HG03457 (cell line): ENCODE measurements around the gene PTTG1IP2.
A peak's percentile ranks its signal among the peaks of the same experiment; 100 is the strongest.

ENCODE experiments used
- ATAC-seq: cut with Tn5 transposase; IDR thresholded peaks from one replicate; pipeline ENCODE4 v1.9.1; 2021; ENCODE audit warnings: moderate number of reproducible peaks; ENCODE audit not compliant: unreplicated experiment

The PTTG1IP2 gene

GRCh38 chr7:90474284-90475210 lies 5.1 kb downstream of the PTTG1IP2 start:
- no peak for ATAC-seq

DNA sequence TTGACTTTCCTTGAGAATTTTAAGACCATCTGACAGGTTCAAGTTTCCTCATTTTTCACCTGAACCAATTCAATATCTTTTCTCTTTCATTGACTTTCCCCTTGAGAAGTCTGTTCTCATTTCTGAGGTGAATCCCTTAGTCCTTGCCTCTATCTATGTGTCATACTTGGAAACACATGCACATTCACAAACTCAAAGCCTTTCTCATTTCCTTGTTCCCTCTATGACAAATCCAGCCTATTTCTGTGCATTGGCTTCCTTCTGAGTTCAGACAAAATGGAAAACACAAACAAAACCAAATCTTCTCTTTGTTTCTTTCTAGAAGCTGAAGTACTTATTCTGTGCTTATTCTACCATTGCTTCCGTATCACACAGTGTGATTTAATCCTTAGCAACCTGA lies 13.8 kb downstream of the PTTG1IP2 start:
- no peak for ATAC-seq

- no peak for ATAC-seq
Measured at GRCh38 chr7:90484706-90485105, 15.3 kb downstream of the PTTG1IP2 start.

DNA sequence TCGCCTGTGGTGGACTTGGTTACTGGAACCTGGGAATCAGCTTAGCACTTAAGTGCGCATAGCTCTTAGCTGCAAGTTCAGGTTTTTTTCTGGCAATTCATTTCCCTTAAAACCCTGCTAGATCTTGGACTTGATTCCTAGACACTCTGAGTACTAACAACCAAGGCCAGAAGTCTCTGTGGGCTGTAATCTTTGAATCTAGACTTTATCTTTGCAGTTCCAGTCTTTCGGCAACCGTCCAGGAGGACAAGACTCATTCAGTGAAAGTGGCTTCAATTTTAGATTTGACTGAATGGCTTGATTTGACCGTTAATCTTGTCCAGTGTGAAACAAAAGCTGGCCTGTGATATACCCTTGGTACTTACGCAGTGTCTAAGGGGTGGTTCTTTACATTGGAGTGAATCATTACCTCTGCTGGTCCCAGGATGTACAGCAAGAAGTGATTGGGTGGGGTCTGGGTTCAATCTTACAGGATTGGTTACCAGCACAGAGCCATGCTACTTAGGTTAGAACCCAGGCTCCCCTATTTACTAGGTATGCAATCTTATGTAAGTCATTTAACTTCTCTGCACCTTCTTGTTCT lies 16.4 kb downstream of the PTTG1IP2 start:
- no peak for ATAC-seq

GRCh38 chr7:90487808-90488207 lies 18.4 kb downstream of the PTTG1IP2 start:
- ATAC-seq, result no peak

- ATAC-seq, result no peak
Measured at GRCh38 chr7:90488220-90488619, 18.8 kb downstream of the PTTG1IP2 start.

GRCh38 chr7:90492250-90492649 lies 22.8 kb downstream of the PTTG1IP2 start:
- no peak for ATAC-seq

- no peak for ATAC-seq
Measured at GRCh38 chr7:90495241-90495640, 25.8 kb downstream of the PTTG1IP2 start.

DNA sequence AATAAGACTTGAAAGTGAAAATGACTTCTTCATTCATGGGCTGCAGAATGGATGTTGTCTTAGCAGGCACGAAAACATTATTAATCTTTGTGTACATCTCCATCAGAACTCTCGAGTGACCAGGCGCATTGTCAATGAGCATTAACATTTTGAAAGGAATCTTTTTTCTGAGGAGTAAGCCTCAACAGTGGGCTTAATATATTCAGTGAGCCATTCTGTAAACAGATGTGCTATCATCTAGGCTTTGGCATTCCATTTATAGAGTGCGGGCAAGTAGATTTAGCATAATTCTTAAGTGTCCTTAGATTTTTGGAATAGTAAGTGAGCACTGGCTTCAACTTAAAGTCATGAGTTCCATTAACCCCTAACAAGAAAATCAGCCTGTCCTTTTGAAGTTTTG lies 33.1 kb downstream of the PTTG1IP2 start:
- no peak for ATAC-seq

DNA sequence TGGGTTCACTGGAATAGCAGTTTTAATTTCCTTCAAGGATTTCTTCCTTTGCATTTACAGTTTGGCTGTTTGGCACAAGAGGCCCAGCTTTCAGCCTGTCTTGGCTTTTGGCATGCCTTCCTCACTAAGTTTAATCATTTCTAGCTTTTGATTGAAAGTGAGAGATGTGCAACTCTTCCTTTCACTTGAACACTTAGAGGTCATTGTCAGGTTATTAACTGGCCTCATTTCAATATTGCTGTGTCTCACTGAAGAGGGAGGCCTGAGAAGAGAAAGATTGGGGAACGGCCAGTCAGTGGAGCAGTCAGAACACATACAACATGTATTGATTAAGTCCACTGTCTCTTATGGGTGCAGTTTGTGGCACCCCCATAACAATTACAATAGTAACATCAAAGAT lies 33.9 kb downstream of the PTTG1IP2 start:
- ATAC-seq, result no peak

DNA sequence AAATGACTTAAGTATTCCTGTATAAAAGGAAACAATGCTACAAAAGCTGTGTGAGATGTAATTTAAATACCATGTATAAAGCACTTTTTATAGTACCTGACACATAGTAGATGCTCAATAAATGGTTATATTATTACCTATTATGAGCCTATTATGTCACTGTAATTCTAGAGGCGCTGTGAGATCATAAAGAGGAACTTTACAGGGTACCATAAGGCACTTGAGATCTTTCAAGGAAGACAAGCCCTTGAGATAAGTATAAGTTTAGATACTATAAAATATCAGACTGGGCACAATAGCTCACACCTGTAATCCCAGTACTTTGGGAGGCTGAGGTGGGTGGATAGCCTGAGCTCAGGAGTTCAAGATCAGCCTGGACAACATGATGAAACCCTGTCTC lies 38.3 kb downstream of the PTTG1IP2 start:
- no peak for ATAC-seq

- no peak for ATAC-seq
Measured at GRCh38 chr7:90511776-90512175, 42.3 kb downstream of the PTTG1IP2 start.

DNA sequence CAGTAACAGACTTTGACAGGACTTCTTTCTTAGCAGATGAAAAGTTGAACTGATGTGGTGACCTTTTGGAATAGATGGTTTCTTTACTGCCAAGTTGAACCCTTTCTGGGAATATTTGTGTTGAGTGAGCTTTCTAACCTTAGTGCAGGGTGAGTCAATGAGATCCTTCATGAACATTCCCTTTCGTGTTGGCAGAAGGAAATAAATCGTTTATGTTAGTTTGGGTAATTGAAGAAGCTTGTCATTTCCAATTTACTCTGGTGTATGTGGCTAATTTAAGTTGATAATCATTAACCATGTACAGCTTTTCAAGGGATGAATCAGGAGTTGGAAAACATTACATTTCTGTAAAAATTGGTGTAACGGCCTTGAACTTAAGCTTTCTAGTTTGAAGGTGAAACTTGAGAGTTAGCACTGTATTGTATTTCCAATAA lies 43.4 kb downstream of the PTTG1IP2 start:
- no peak for ATAC-seq

GRCh38 chr7:90516257-90516656 lies 46.8 kb downstream of the PTTG1IP2 start:
- no peak for ATAC-seq

GRCh38 chr7:90518630-90519029 lies 49.2 kb downstream of the PTTG1IP2 start:
- ATAC-seq, result no peak

DNA sequence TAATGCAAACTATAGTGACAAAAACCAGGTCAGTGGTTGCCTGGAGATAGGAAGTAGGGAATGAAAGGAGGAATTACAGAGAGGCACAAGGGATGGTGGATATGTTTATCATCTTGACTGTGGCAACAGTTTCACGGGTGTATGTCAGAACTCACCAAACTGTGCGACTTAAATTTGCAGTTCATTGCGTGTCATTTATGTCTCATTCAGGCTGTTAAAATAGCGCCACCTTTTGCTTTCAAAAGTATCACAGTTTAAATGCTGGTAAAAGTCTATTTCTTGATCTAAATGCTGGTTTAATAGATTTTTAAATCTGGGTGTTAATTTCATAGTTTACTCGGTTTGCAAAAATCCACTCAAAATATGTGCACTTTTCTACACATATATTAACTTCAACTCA lies 51.0 kb downstream of the PTTG1IP2 start:
- no peak for ATAC-seq

DNA sequence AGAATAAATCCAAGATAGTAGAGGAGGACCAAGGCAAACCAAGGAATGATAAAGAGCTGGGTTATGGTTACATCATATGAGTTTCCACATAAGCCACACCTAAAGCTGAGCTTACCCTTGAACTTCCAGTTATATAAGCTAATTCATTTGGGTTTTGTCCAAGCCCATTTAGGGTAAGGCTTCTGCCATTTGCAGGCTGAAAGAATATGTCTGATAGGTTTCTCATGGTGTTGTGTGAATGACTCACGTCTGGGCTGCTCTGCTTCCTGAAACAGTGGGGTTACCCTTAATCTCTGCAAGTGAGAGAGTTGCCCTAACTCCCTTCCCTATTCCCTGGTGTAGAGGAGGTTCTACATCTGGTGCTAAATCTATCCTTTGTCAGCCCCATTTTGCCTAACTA lies 60.8 kb downstream of the PTTG1IP2 start:
- ATAC-seq, result no peak

DNA sequence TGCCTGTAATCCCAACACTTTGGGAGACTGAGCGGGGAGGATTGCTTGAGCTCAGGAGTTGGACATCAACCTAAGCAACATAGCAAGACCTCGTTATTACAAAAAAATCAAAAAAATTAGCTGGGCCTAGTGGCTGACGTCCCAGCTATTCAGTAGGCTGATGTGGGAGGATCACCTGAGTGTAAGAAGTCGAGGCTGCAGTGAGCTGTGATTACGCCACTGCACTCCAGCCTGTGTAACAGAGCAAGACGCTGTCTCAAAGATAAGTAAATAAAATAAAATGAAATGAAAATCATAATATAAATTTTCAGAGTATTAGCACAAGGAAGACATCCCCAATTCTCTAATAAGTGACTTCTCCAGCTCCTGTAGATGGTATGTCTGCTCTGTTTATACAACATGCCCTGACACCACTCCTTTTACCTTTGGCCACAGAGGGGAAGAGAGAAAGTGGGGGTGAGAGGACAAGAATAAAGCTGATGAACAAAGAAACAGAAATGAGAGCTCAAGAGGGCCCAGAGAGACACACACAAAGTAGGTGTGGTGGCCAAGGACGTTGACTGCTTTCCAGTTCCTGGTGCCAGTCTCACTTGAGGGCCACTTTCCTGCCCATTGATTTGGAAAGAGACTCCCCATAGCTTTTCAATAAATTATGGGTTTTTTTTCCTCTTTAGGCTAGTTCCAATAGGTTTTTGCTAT lies 62.9 kb downstream of the PTTG1IP2 start:
- ATAC-seq, result peak; percentile 54

- no peak for ATAC-seq
Measured at GRCh38 chr7:90536449-90536848, 67.0 kb downstream of the PTTG1IP2 start.

DNA sequence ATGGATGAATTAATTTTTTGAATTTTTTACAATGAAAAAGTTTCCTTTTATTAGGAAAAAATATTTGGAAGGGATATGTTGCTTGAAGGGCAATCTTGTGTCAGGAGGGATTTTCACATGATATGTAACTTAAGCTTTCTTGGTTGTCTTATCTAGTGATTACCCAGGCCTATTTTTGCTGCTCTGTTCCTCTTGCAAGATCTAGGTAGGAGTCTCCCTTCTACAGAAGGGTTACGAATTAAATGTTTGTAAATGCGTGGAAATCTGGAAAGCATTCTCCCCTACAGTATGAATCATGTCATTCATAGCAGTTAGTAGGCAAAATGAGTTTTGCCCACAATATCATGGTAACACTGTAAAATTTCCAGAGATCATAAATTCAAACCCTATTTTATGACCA lies 69.0 kb downstream of the PTTG1IP2 start:
- ATAC-seq, result no peak

- ATAC-seq, result no peak
Measured at GRCh38 chr7:90540406-90540805, 71.0 kb downstream of the PTTG1IP2 start.

DNA sequence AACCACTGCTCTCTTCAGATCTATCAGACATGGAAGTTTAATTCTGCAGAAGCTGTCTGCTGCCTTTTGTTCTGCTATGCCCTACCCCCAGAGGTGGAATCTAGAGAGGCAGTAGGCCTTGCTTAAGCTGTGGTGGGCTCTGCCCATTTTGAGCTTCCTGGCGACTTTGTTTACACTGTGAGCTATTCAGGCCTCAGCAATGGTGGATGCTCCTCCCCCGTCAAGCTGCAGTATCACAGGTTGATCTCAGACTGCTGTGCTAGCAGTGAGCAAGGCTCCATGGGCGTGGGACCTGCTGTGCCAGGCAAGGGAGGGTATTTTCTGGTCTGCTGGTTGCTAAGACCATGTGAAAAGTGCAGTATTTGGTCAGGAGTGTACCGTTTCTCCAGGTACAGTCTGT lies 81.6 kb downstream of the PTTG1IP2 start:
- ATAC-seq, result no peak
